HL-60 (cell line): ENCODE measurements around the gene KLHDC1.

Experiments used
- CTCF ChIP-seq: IDR thresholded peaks from one replicate; pipeline ENCODE4 v1.5.1; 2011; ENCODE audit warnings: low read length, control low read depth, inconsistent platforms; ENCODE audit not compliant: insufficient read depth
- POLR2AphosphoS5 ChIP-seq: IDR thresholded peaks from 2 replicates; pipeline ENCODE4 v1.6.1; 2012; ENCODE audit warnings: low read depth

GRCh38 chr14:49761839-49762551 lies 69.1 kb downstream of the KLHDC1 start:
- TF ChIP-seq POLR2AphosphoS5 (no peak), CTCF (no peak)
